GM10248 (cell line): ENCODE measurements around the gene ABHD16B.

Experiments used
- CTCF ChIA-PET: fragments of 300-600 bp; sonication (Branson Sonifier 250); formaldehyde crosslinking; extraction: SDS; loops from one replicate; lab custom pipeline; 2021; ENCODE audit warnings: antibody characterized with exemption; lab: Yijun Ruan, JAX
- POLR2A ChIA-PET: fragments of 350-650 bp; sonication (Branson Sonifier 250); formaldehyde crosslinking; extraction: SDS; loops from one replicate; lab custom pipeline; 2020; ENCODE audit warnings: antibody characterized with exemption; lab: Yijun Ruan, JAX
- DNase-seq: peaks from one replicate; pipeline ENCODE4 v3.0.0; 2012; ENCODE audit errors: extremely low spot score
- TF ChIP-seq, protein P1 (sequence below): IDR thresholded peaks from 2 replicates; pipeline ENCODE4 v1.5.1; 2012; ENCODE audit warnings: mild to moderate bottlenecking, low read depth; ENCODE audit errors: extremely low read depth, missing control alignments, control extremely low read depth

The ABHD16B gene

DNA sequence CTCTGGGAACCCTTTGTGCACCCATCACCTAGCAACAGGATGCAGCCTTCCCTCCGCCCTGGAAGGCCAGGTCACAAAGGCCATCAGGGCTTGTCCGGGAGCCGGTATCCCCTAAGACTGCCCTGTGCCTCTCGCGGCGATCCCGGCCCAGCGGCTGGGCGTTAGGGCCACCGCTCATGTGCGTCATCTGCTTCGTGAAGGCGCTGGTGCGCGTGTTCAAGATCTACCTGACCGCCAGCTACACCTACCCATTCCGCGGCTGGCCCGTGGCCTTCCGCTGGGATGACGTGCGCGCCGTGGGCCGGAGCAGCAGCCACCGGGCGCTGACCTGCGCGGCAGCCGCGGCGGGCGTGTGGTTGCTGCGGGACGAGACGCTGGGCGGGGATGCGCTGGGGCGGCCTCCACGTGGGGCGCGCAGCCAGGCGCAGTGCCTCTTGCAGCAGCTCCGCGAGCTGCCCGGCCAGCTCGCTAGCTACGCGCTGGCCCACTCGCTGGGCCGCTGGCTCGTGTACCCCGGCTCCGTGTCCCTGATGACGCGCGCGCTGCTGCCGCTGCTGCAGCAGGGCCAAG is at the start of gene ABHD16B:
TSS of gene ABHD16B (plus strand) at position 134 of the 570 bp plus-strand sequence. CDS start at position 177, 43 bp downstream.
- DNase-seq: no peak
- ChIA-PET POLR2A (no interaction called here), CTCF (interaction anchor here (0.7 to 4.7 kb wide), 3 partner anchors 9 to 324 kb away, joined by 3 to 27 read pairs (median 3); partner anchors contain the start of gene PTK6)
- TF ChIP-seq, protein P1, sequence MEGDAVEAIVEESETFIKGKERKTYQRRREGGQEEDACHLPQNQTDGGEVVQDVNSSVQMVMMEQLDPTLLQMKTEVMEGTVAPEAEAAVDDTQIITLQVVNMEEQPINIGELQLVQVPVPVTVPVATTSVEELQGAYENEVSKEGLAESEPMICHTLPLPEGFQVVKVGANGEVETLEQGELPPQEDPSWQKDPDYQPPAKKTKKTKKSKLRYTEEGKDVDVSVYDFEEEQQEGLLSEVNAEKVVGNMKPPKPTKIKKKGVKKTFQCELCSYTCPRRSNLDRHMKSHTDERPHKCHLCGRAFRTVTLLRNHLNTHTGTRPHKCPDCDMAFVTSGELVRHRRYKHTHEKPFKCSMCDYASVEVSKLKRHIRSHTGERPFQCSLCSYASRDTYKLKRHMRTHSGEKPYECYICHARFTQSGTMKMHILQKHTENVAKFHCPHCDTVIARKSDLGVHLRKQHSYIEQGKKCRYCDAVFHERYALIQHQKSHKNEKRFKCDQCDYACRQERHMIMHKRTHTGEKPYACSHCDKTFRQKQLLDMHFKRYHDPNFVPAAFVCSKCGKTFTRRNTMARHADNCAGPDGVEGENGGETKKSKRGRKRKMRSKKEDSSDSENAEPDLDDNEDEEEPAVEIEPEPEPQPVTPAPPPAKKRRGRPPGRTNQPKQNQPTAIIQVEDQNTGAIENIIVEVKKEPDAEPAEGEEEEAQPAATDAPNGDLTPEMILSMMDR: no peak

DNA sequence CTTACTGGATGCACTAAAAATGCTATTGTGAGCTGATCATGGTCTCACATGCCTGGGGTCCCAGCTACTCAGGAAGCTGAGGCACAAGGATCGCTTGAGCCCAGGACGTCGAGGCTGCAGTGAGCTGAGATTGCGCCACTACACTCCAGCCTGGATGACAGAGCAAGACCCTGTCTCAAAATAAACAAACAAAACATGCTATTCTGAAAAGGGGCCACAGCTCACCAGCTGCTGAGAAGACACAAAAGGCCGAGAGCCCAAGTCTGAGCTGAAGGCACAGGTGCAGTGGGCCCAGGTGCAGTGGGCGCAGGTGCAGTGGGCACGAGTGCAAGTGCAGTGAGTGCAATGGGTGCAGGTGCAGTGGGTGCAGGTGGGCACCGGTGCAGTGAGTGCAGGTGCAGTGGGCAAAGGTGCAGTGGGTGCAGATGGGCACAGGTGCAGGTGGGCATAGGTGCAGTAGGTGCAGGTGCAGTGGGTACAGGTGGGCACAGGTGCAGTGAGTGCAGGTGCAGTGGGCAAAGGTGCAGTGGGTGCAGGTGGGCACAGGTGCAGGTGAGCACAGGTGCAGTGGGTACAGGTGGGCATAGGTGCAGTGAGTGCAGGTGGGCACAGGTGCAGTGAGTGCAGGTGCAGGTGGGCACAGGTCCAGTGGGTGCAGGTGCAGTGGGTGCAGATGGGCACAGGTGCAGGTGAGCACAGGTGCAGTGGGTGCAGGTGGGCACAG is 46.2 kb upstream of the ABHD16B start:
- TF ChIP-seq, protein P1: no peak
- ChIA-PET CTCF (no interaction called here), POLR2A (no interaction called here)

DNA sequence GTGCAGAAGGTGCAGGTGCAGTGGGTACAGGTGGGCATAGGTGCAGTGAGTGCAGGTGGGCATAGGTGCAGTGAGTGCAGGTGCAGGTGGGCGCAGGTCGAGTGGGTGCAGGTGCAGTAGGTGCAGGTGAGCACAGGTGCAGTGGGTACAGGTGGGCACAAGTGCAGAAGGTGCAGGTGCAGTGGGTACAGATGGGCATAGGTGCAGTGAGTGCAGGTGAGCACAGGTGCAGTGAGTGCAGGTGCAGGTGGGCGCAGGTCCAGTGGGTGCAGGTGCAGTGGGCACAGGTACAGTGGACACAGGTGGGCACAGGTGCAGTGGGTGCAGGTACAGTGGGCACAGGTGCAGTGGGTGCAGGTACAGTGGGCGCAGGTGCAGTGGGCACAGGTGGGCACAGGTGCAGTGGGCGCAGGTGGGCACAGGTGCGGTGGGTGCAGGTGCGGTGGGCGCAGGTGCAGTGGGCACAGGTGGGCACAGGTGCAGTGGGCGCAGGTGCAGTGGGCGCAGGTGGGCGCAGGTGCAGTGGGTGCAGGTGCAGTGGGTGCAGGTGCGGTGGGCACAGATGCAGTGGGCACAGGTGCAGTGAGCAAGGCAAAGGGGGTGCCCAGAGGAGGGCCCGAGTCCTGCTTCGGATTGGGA is 45.6 kb upstream of the ABHD16B start:
- ChIA-PET POLR2A (no interaction called here), CTCF (no interaction called here)
- DNase-seq: no peak
- TF ChIP-seq, protein P1: no peak

More for the DNA sequence above, 46.2 kb upstream of the ABHD16B start:
- no peak for DNase-seq

DNA sequence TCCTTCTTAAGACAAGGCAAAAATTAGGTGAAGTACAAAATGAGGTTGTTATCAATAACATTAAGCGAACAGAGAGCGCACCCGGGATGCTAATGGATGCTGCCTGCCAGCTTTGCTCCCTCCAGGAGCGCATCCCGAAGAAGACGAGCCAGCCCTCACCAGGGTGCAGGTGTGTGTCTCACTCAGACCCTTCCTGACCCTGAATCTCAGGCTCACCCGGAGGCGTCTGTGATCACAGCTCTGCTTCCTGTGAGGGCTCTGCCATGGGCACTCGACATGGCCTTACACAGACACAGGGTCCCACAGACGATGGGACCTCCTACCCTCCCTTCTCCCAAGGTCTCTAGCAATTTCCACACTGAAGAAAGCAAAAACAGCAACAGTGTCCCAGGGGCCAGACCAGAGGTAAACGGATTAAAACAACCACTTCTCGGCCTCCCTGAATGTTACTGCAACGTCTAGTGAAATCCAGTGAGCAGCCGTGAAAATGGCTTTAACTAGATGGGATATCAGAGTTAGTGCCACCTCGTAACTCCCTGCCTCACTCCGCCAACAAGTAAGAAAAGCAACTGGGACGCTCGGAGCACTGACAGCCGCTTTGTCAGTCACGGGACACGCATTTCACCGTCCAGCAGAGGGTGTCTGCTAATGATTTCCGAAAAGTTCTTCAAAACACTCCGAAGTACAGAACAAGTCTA is 41.9 kb upstream of the ABHD16B start:
- TF ChIP-seq, protein P1: peak; percentile 22
- no peak for DNase-seq
- CTCF ChIA-PET: interaction anchor here (1.8 kb wide), 1 partner anchor 45 kb away, joined by 6 read pairs; the partner anchor contains the start of gene TPD52L2
- POLR2A ChIA-PET: no interaction called here

DNA sequence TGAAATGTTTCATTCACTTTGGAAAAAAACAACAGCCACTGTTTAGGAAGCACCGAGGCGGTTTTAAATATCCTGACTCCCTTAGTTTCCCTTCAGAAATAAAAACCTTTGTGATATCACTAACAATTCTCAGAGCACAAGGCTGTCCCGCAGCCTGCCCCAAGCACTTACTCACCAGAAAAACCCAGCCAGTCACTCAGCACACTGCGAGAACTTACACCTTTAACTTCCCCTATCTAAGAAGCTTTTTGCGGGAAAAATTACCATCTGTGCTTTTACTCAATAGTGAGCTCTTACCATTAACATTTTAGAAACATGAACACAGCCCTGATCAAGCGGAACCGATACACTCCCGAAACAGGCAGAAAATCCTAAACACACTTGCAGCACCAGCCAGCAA is 39.5 kb upstream of the ABHD16B start:
- DNase-seq: no peak
- TF ChIP-seq, protein P1: no peak
- POLR2A ChIA-PET: no interaction called here
- CTCF ChIA-PET: interaction anchor here (0.9 to 1.4 kb wide), 4 partner anchors 12 to 85 kb away, joined by 3 to 4 read pairs (median 3); no protein-coding TSS in a partner anchor

DNA sequence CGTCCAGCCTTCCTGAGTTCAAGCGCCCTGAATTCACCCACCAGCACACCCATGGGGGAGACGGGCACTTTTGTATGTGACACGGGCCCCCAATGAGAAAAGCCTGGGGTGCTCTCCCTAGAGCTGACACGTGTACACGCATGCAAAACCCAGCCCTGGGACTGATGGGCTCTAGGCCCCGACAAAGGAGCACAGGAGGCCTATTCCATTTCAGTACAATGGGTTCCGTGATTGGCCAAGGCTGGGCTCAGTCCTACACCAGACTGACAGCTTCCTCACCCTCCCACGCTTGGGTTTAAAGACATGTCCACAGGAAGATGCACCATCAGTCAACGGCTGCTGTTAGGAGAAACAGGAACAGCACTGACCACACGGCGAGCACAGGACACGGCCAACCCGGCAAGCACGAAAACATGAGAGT is 39.0 kb upstream of the ABHD16B start:
- no peak for DNase-seq
- ChIA-PET CTCF (interaction anchor here (0.9 to 1.4 kb wide), 3 partner anchors 11 to 44 kb away, joined by 3 to 4 read pairs (median 3); no protein-coding TSS in a partner anchor), POLR2A (no interaction called here)
- TF ChIP-seq, protein P1: no peak
